HCT116 (cell line): ENCODE measurements around the gene NCOA1.

Experiments used
- CBX3 ChIP-seq: IDR thresholded peaks from 2 replicates; pipeline ENCODE4 v1.6.1; 2012; ENCODE audit warnings: low read depth
- FOSL1 ChIP-seq: IDR thresholded peaks from 2 replicates; pipeline ENCODE4 v1.6.1; 2012; ENCODE audit warnings: low read depth
- POLR2A ChIP-seq: IDR thresholded peaks from 2 replicates; pipeline ENCODE4 v1.7.0; 2011; ENCODE audit warnings: borderline replicate concordance; ENCODE audit not compliant: insufficient read depth, insufficient read length; ENCODE audit errors: extremely low read depth
- POLR2AphosphoS5 ChIP-seq: IDR thresholded peaks from 2 replicates; pipeline ENCODE4 v1.6.1; 2011; ENCODE audit warnings: mild to moderate bottlenecking, low read depth, low read length, moderate library complexity
- RAD21 ChIP-seq: IDR thresholded peaks from 2 replicates; pipeline ENCODE4 v1.6.1; 2012; ENCODE audit warnings: low read depth, mild to moderate bottlenecking
- SIN3A ChIP-seq: IDR thresholded peaks from 2 replicates; pipeline ENCODE4 v1.6.1; 2012; ENCODE audit warnings: low read depth
- TF ChIP-seq, protein P1 (sequence below), 3 experiments: fragments of 200-600 bp in 1 of 3; sonication (generic) in 1 of 3; IDR thresholded peaks in 2 of 3; conservative IDR thresholded peaks in 1 of 3; 2 replicates each; pipeline ENCODE4 v1.5.1; 2012 to 2017; ENCODE audit warnings: low read depth in 2 of 3, low read length in 2 of 3, antibody characterized with exemption in 1 of 3, borderline replicate concordance in 1 of 3, control low read depth in 1 of 3, mild to moderate bottlenecking in 1 of 3, mixed read lengths in 1 of 3, mixed run types in 1 of 3, moderate library complexity in 1 of 3; ENCODE audit not compliant: insufficient read depth in 1 of 3

DNA sequence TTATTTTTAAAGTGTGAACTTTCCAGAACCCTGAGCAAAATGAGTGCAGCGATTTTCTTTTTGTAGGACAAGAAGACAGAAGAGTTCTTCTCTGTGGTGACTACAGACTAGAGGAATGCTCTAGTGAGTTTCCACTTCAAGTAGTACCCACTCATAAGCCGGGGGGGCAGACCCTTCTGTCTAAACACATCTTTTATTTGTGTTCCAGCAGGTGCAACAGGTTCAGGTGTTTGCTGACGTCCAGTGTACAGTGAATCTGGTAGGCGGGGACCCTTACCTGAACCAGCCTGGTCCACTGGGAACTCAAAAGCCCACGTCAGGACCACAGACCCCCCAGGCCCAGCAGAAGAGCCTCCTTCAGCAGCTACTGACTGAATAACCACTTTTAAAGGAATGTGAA, 277.0 kb downstream of the NCOA1 start:
- no peak for TF ChIP-seq SIN3A
- TF ChIP-seq, protein P1, sequence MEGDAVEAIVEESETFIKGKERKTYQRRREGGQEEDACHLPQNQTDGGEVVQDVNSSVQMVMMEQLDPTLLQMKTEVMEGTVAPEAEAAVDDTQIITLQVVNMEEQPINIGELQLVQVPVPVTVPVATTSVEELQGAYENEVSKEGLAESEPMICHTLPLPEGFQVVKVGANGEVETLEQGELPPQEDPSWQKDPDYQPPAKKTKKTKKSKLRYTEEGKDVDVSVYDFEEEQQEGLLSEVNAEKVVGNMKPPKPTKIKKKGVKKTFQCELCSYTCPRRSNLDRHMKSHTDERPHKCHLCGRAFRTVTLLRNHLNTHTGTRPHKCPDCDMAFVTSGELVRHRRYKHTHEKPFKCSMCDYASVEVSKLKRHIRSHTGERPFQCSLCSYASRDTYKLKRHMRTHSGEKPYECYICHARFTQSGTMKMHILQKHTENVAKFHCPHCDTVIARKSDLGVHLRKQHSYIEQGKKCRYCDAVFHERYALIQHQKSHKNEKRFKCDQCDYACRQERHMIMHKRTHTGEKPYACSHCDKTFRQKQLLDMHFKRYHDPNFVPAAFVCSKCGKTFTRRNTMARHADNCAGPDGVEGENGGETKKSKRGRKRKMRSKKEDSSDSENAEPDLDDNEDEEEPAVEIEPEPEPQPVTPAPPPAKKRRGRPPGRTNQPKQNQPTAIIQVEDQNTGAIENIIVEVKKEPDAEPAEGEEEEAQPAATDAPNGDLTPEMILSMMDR (IDR thresholded peaks at IDR 0.05 in 2 of 3, conservative IDR thresholded peaks at IDR 0.05 in 1 of 3; ENCODE audit: borderline replicate concordance in 1 of 3, insufficient read depth in 1 of 3, low read depth in 2 of 3, low read length in 2 of 3), result no peak
- no peak for TF ChIP-seq CBX3
- TF ChIP-seq RAD21, result no peak
- TF ChIP-seq POLR2AphosphoS5, result no peak
- no peak for TF ChIP-seq POLR2A
- TF ChIP-seq FOSL1, result no peak
